Measurements from ENCODE around the gene DERL3. TPM values are rescaled to one million over a fixed set of nuclear protein-coding genes. Genes with fewer than 3 reads are reported as not detected.
"Not testable (repeated sequence)": the region's sequence is repeated elsewhere in the genome, so short reads cannot be mapped to it uniquely, and the experiment has no call there.

DERL3 gene
- 1 to 10 TPM in 1 of 3 donors, under 1 TPM in 2; 0.61 to 1.2 (median 0.62) TPM for polyA plus RNA-seq

DNA sequence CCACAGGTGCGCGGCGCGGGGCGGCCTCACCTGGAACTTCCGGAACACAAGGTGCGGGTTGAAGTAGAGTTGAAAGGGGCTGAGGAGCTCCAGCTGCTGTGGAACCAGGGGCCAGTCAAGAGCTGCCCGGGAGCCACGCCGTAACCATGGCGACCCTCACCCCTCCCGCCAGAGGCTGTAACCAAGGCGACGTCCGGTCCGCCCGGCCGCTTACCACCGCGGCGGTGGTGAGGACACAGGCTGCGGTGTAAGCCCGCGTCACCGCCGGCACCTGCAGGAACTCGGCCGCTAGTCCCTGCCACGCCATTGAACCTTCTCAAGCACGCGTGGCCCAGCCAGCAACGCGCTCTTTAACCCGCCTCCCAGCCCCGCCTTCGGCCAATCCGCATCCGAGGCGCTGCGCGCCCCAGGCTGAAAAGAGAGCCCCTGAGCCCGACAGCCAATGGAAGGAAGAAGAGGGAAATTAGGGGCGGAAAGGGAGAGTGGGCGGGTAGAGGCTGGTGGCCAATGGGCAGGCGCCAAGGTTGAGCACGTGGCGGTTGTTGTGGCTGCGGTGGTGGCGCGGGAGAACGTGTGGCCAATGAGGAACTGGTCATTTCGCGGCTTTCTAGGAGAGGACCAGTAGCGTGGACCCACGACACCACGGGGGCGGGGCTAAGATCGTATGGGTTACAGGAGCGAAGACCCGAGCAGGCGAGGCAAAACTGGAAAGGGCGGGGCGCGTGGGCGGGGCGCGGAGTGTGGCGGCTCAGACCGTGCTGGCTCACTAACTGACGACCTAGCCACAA is at the start of gene DERL3:
DERL3 (minus strand) TSS at position 326 of the 788 bp plus-strand sequence; CDS start at position 307, 19 bp downstream.
- peak within 1 kb of the TSS; percentile 86 to 94 (median 92) for H3K27ac Mint-ChIP-seq
- peak within 1 kb of the TSS; percentile 77 to 97 (median 87) for H3K4me3 Mint-ChIP-seq
- peaks cover 10 to 14% (median 12%) of the 10 kb centered on the region in 3 donors for H3K27me3 Mint-ChIP-seq (ENCODE audit: low read depth in 3 of 3)
- H3K36me3 Mint-ChIP-seq: peaks cover 0 to 4% (median 3%) of the 10 kb centered on the region in 3 donors
- peaks cover 25% of the 10 kb centered on the region in 2 donors for H3K4me1 Mint-ChIP-seq
- peak; percentile 95 to 98 (median 96) for DNase-seq
- no peaks in the 10 kb centered on the region for H3K9me3 Mint-ChIP-seq

GRCh38 chr22:23884140-23884539 is 45.3 kb upstream of the DERL3 start:
- Mint-ChIP-seq H3K4me1 (no peaks in the 10 kb centered on the region), H3K27me3 (ENCODE audit: low read depth in 3 of 3) (no peaks in the 10 kb centered on the region), H3K4me3 (no peak overlapping the region), H3K27ac (no peak overlapping the region), H3K9me3 (no peaks in the 10 kb centered on the region), H3K36me3 (peaks cover 4 to 20% (median 13%) of the 10 kb centered on the region in 3 donors)
- DNase-seq: no peak

DNA sequence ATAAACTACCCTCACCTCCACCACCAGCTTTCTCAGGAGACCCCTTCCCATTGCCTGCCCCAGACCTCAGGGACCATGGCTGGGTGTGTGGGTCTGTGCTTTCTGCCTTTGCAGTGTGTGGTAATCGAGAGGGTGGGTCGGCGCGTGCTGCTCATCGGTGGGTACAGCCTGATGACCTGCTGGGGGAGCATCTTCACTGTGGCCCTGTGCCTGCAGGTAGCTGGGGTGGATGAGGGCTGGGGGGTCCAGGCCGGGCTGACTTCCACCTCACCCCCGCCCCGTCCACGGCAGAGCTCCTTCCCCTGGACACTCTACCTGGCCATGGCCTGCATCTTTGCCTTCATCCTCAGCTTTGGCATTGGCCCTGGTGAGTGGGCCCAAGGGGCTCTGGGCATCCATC is 44.9 kb upstream of the DERL3 start:
- peaks cover 4 to 22% (median 16%) of the 10 kb centered on the region in 3 donors for H3K36me3 Mint-ChIP-seq
- H3K9me3 Mint-ChIP-seq: no peaks in the 10 kb centered on the region
- no peaks in the 10 kb centered on the region for H3K4me1 Mint-ChIP-seq
- no peak overlapping the region for H3K27ac Mint-ChIP-seq
- no peak for DNase-seq
- no peaks in the 10 kb centered on the region for H3K27me3 Mint-ChIP-seq (ENCODE audit: low read depth in 3 of 3)
- H3K4me3 Mint-ChIP-seq: no peak overlapping the region

GRCh38 chr22:23882370-23882769 is 43.6 kb upstream of the DERL3 start:
- H3K27ac Mint-ChIP-seq: no peak overlapping the region
- no peak overlapping the region for H3K4me3 Mint-ChIP-seq
- no peak for DNase-seq

DNA sequence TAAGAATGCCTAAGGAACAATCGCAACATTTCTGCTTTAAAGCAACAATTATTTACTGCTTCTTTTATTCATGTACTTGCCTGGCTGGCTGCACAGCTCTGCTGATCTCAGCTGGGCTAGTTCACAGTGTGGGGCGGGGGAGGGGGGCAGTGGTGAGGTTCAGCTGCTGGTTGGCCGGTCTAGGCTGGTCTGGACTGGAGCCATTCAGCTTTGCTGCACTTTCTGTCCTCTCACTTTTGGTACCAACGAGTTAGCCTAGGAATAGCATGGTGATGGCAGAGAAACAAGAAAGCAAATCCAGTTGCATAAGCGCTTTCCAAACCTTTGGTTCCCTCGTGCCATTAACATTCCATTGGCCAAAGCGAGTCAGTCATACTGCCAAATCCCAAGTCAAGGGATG is 39.4 kb upstream of the DERL3 start:
- no peak overlapping the region for H3K4me3 Mint-ChIP-seq
- H3K36me3 Mint-ChIP-seq: peaks cover 15 to 46% (median 27%) of the 10 kb centered on the region in 3 donors

More at GRCh38 chr22:23882370-23882769, 43.6 kb upstream of the DERL3 start:
- Mint-ChIP-seq H3K27me3 (ENCODE audit: low read depth in 3 of 3) (peaks cover 0 to 2% (median 0%) of the 10 kb centered on the region in 3 donors), H3K9me3 (no peaks in the 10 kb centered on the region), H3K4me1 (no peaks in the 10 kb centered on the region), H3K36me3 (peaks cover 8 to 31% (median 21%) of the 10 kb centered on the region in 3 donors)

GRCh38 chr22:23877566-23877965 is 38.8 kb upstream of the DERL3 start:
- Mint-ChIP-seq H3K27ac (no peak overlapping the region), H3K36me3 (peaks cover 15 to 46% (median 27%) of the 10 kb centered on the region in 3 donors), H3K27me3 (ENCODE audit: low read depth in 3 of 3) (peaks cover 0 to 2% (median 1%) of the 10 kb centered on the region in 3 donors), H3K4me3 (no peak overlapping the region), H3K4me1 (no peaks in the 10 kb centered on the region), H3K9me3 (no peaks in the 10 kb centered on the region)
- no peak for DNase-seq

More for the DNA sequence above, 39.4 kb upstream of the DERL3 start:
- no peak for DNase-seq
- Mint-ChIP-seq H3K27ac (no peak overlapping the region), H3K4me1 (no peaks in the 10 kb centered on the region), H3K9me3 (no peaks in the 10 kb centered on the region), H3K27me3 (ENCODE audit: low read depth in 3 of 3) (peaks cover 0 to 2% (median 1%) of the 10 kb centered on the region in 3 donors)

- peaks cover 0 to 2% (median 1%) of the 10 kb centered on the region in 3 donors for H3K27me3 Mint-ChIP-seq (ENCODE audit: low read depth in 3 of 3)
- no peaks in the 10 kb centered on the region for H3K4me1 Mint-ChIP-seq
Observed at GRCh38 chr22:23875801-23876200, 37.0 kb upstream of the DERL3 start.

GRCh38 chr22:23874871-23875270 is 36.1 kb upstream of the DERL3 start:
- H3K9me3 Mint-ChIP-seq: no peaks in the 10 kb centered on the region
- peaks cover 10 to 34% (median 19%) of the 10 kb centered on the region in 3 donors for H3K36me3 Mint-ChIP-seq
- H3K4me3 Mint-ChIP-seq: no peak overlapping the region
- DNase-seq: no peak
- H3K27ac Mint-ChIP-seq: no peak overlapping the region
- no peaks in the 10 kb centered on the region for H3K4me1 Mint-ChIP-seq
- H3K27me3 Mint-ChIP-seq (ENCODE audit: low read depth in 3 of 3): peaks cover 0 to 2% (median 1%) of the 10 kb centered on the region in 3 donors

More at GRCh38 chr22:23875801-23876200, 37.0 kb upstream of the DERL3 start:
- peaks cover 15 to 34% (median 15%) of the 10 kb centered on the region in 3 donors for H3K36me3 Mint-ChIP-seq
- H3K4me3 Mint-ChIP-seq: no peak overlapping the region
- no peaks in the 10 kb centered on the region for H3K9me3 Mint-ChIP-seq
- no peak for DNase-seq
- no peak overlapping the region for H3K27ac Mint-ChIP-seq

GRCh38 chr22:23868580-23868979 is 29.8 kb upstream of the DERL3 start:
- Mint-ChIP-seq H3K27me3 (ENCODE audit: low read depth in 3 of 3) (no peaks in the 10 kb centered on the region), H3K36me3 (peaks cover 6 to 31% (median 17%) of the 10 kb centered on the region in 3 donors), H3K27ac (no peak overlapping the region), H3K4me3 (no peak overlapping the region), H3K9me3 (no peaks in the 10 kb centered on the region), H3K4me1 (no peaks in the 10 kb centered on the region)
- no peak for DNase-seq

DNA sequence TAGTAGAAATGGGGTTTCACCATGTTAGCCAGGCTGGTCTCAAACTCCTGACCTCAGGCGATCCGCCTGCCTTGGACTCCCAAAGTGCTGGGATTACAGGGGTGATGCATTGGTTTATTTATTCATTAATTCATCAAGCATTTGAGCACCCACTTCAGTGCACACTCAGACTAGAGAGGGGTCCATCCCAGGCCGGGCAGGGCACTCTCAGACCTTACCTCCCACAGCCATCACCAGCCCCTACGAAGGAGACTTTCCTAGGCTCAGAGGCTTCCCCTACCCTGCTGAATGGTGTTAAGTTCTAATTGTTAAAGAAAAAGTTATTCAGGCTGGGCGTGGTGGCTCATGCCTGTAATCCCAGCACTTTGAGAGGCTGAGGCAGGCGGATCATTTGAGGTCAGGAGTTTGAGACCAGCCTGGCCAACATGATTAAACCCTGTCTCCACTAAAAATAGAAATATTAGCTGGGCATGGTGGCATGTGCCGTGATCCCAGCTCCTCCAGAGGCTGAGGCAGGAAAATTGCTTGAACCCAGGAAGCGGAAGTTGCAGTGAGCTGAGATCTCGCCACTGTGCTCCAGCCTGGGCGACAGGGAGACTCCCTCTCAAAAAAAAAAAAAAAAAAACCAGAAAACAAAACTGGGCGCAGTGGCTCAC is 25.8 kb upstream of the DERL3 start:
- not testable (repeated sequence) for H3K27ac Mint-ChIP-seq; H3K4me3 Mint-ChIP-seq; DNase-seq; H3K4me1 Mint-ChIP-seq; H3K9me3 Mint-ChIP-seq; H3K27me3 Mint-ChIP-seq (ENCODE audit: low read depth in 3 of 3)
- H3K36me3 Mint-ChIP-seq: peaks cover 9 to 29% (median 16%) of the 10 kb centered on the region in 3 donors

GRCh38 chr22:23862103-23862502 is 23.3 kb upstream of the DERL3 start:
- peaks cover 14% of the 10 kb centered on the region in 2 donors for H3K4me1 Mint-ChIP-seq
- no peaks in the 10 kb centered on the region for H3K9me3 Mint-ChIP-seq
- no peak overlapping the region for H3K27ac Mint-ChIP-seq
- H3K27me3 Mint-ChIP-seq (ENCODE audit: low read depth in 3 of 3): peaks cover 5 to 7% (median 6%) of the 10 kb centered on the region in 3 donors
- H3K4me3 Mint-ChIP-seq: no peak overlapping the region
- DNase-seq: peak in 2 of 3 donors; percentile 20 to 38
- peaks cover 2 to 15% (median 10%) of the 10 kb centered on the region in 3 donors for H3K36me3 Mint-ChIP-seq

- peaks cover 19 to 22% of the 10 kb centered on the region in 2 donors for H3K4me1 Mint-ChIP-seq
- not testable (repeated sequence) for H3K4me3 Mint-ChIP-seq; H3K36me3 Mint-ChIP-seq; H3K9me3 Mint-ChIP-seq; DNase-seq; H3K27ac Mint-ChIP-seq; H3K27me3 Mint-ChIP-seq (ENCODE audit: low read depth in 3 of 3)
Observed at GRCh38 chr22:23860187-23860586, 21.4 kb upstream of the DERL3 start.

DNA sequence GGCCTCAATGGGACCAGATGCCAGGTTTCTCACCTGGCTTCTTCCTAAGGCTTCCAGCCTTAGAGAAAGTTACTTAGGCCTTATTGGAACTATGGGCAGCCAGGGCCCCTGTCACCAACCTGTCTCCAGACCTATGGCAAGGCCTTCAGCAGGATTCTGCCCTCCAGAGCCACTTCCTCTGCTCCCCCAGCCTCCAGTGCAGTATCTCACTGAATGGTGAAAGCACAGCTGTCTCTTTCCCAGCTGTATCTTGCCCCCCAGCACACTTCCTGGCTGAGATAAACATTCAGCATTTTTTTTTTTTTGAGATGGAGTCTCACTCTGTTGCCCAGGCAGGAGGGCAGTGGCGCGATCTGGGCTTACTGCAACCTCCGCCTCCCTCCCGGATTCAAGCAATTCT is 20.4 kb upstream of the DERL3 start:
- Mint-ChIP-seq H3K4me1 (peaks cover 19 to 22% of the 10 kb centered on the region in 2 donors), H3K9me3 (no peaks in the 10 kb centered on the region), H3K36me3 (peaks cover 2 to 8% (median 5%) of the 10 kb centered on the region in 3 donors), H3K27me3 (ENCODE audit: low read depth in 3 of 3) (peaks cover 5 to 9% (median 7%) of the 10 kb centered on the region in 3 donors), H3K4me3 (peak overlapping the region; percentile 87 to 94 (median 93)), H3K27ac (no peak overlapping the region)
- DNase-seq: no peak

DNA sequence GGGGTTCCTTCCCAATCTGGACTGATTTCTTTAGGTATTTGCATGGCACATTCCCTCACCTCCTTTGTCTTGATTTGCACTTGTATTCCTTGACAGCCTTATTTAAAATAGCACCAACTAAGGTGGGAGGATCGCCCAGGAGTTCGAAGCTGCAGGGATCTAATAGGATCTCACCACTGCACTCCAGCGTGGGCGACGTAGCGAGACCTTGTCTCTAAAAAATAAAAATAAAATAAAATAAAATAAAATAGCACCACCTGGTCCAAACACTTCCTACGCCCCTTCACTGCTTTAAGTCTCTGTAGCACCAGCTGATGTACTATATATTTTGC is 19.6 kb upstream of the DERL3 start:
- H3K27me3 Mint-ChIP-seq (ENCODE audit: low read depth in 3 of 3): peaks cover 6 to 9% (median 7%) of the 10 kb centered on the region in 3 donors
- peak overlapping the region; percentile 82 to 95 (median 94) for H3K27ac Mint-ChIP-seq
- peaks cover 19 to 22% of the 10 kb centered on the region in 2 donors for H3K4me1 Mint-ChIP-seq
- peaks cover 2 to 6% (median 5%) of the 10 kb centered on the region in 3 donors for H3K36me3 Mint-ChIP-seq
- DNase-seq: no peak
- H3K9me3 Mint-ChIP-seq: no peaks in the 10 kb centered on the region
- H3K4me3 Mint-ChIP-seq: peak overlapping the region; percentile 87 to 94 (median 93)
